ENCODE results near the gene SYNDIG1. TPM values are rescaled to one million over a fixed set of nuclear protein-coding genes. Genes with fewer than 3 reads are reported as not detected.

The SYNDIG1 gene
- total and polyA plus RNA-seq, 9 of the 15 experiments (the other 6 are each of a cell fraction or from before 2014, with no cell fraction given), result not detected

- Histone ChIP-seq H4K20me1 (replicated peaks; ENCODE audit: control insufficient read depth, insufficient read depth, low read length) (no peaks in the 10 kb centered on the region), H3K9me3 (replicated peaks; ENCODE audit: control insufficient read depth, insufficient read depth, low read depth, low read length) (no peaks in the 10 kb centered on the region), H3K9ac (ENCODE audit: insufficient read depth in 1 of 2, low read depth in 2 of 2, low read length in 2 of 2) (no peak overlapping the region), H3K79me2 (ENCODE audit: control insufficient read depth, insufficient read depth, low read length) (no peaks in the 10 kb centered on the region), H3K27ac (ENCODE audit: extremely low read depth, low read depth, low read length) (no peak overlapping the region), H2AFZ (ENCODE audit: low read depth, low read length) (no peak overlapping the region), H3K9me1 (ENCODE audit: control insufficient read depth, insufficient read depth, low read length) (no peaks in the 10 kb centered on the region), H3K4me3 (no peak overlapping the region), H3K36me3 (ENCODE audit: control insufficient read depth, insufficient read depth, low read length) (no peaks in the 10 kb centered on the region), H3K27me3 (ENCODE audit: control insufficient read depth in 2 of 2, insufficient read depth in 2 of 2, low read length in 2 of 2) (peaks cover 0 to 3% of the 10 kb centered on the region in 2 experiments; a peak in 1 of 5 replicates), H3K4me1 (replicated peaks in 1 of 2; ENCODE audit: control insufficient read depth in 2 of 2, insufficient read depth in 2 of 2, low read length in 2 of 2) (peaks cover 4 to 9% of the 10 kb centered on the region in 2 experiments; a peak in 4 of 5 replicates), H3K4me2 (ENCODE audit: insufficient read depth, low read length) (no peak overlapping the region)
- no TSS peak for BruUV-seq (replicated peaks)
- 0% methylated on average over 9 of the region's 12 CpGs for WGBS (ENCODE audit: insufficient coverage, low coverage, missing lambda C conversion rate)
- no peak for FAIRE-seq
- intact Hi-C loops (cut with micrococcal nuclease), result no loop called here
- TF ChIP-seq ZNF57 (CRISPR knock-in tag; IDR thresholded peaks at IDR 0.05) (no peak), ZNF76 (CRISPR knock-in tag; IDR thresholded peaks at IDR 0.05; ENCODE audit: borderline replicate concordance) (no peak), NKRF (IDR thresholded peaks at IDR 0.05; ENCODE audit: borderline replicate concordance) (no peak), COPS2 (conservative IDR thresholded peaks at IDR 0.05) (no peak), TSHZ1 (CRISPR knock-in tag; IDR thresholded peaks at IDR 0.05) (no peak), YBX1 (IDR thresholded peaks at IDR 0.05) (no peak), ZNF780A (CRISPR knock-in tag; IDR thresholded peaks at IDR 0.05) (no peak), CBFB (CRISPR knock-in tag; IDR thresholded peaks at IDR 0.05) (no peak), ZEB2 (IDR thresholded peaks at IDR 0.05) (no peak), MED1 (CRISPR knock-in tag; IDR thresholded peaks at IDR 0.05; ENCODE audit: borderline replicate concordance) (no peak)
- no peak for DNase-seq (ENCODE audit: extremely low read depth in 1 of 4, low spot score in 3 of 4)
- CTCF ChIA-PET (ENCODE audit: low intra/inter-chr PET ratio), result no interaction called here
- no peak for ATAC-seq
- POLR2A ChIA-PET, result no interaction called here
- in situ Hi-C loops (cut with MboI), result no loop called here
These were observed 169.4 kb downstream of the SYNDIG1 start for GRCh38 chr20:24638591-24639548.
